K562 (cell line): ENCODE measurements around the gene IL17RC. TPM values are rescaled to one million over a fixed set of nuclear protein-coding genes. Genes with fewer than 3 reads are reported as not detected.

ENCODE experiments used
- ARID1B ChIP-seq: fragments of 450-650 bp; IDR thresholded peaks from 2 replicates; pipeline ENCODE4 v1.6.1; 2016; ENCODE audit warnings: antibody characterized with exemption, mild to moderate bottlenecking, inconsistent platforms
- CBFA2T3 ChIP-seq: fragments of 450-650 bp; IDR thresholded peaks from 2 replicates; pipeline ENCODE4 v1.6.1; 2017
- CCNT2 ChIP-seq: IDR thresholded peaks from 2 replicates; pipeline ENCODE4 v1.6.1; 2011; ENCODE audit warnings: borderline replicate concordance, low read depth, mild to moderate bottlenecking, moderate library complexity, mixed read lengths, low read length; ENCODE audit not compliant: insufficient read length; ENCODE audit errors: extremely low read depth
- DPF2 ChIP-seq: fragments of 450-650 bp; IDR thresholded peaks from 2 replicates; pipeline ENCODE4 v1.6.1; 2016
- ELK1 ChIP-seq: sonication (generic); formaldehyde crosslinking; IDR thresholded peaks from 2 replicates; pipeline ENCODE4 v1.8.1; 2022; ENCODE audit warnings: missing genetic modification reagents
- GATA2 ChIP-seq: sonication (generic); formaldehyde crosslinking; IDR thresholded peaks from 2 replicates; pipeline ENCODE4 v1.4.0; 2020; ENCODE audit warnings: mild to moderate bottlenecking, missing genetic modification reagents
- GATAD2B ChIP-seq: fragments of 450-650 bp; IDR thresholded peaks from 2 replicates; pipeline ENCODE4 v1.6.1; 2017; ENCODE audit warnings: mild to moderate bottlenecking, borderline replicate concordance
- L3MBTL2 ChIP-seq: fragments of 450-650 bp; IDR thresholded peaks from 2 replicates; pipeline ENCODE4 v1.6.1; 2016; ENCODE audit warnings: mild to moderate bottlenecking, moderate library complexity
- MAX ChIP-seq: sonication (generic); formaldehyde crosslinking; IDR thresholded peaks from 2 replicates; pipeline ENCODE4 v1.9.0; 2022; ENCODE audit warnings: mild to moderate bottlenecking, missing genetic modification reagents
- MTA2 ChIP-seq: fragments of 450-650 bp; IDR thresholded peaks from 2 replicates; pipeline ENCODE4 v1.6.1; 2016; ENCODE audit warnings: low read depth
- MTF1 ChIP-seq: fragments of 250-450 bp; sonication (Bioruptor Pico); IDR thresholded peaks from 2 replicates; pipeline ENCODE4 v1.9.0; 2021; ENCODE audit warnings: moderate library complexity, mild to moderate bottlenecking, inconsistent platforms, borderline replicate concordance
- MYC ChIP-seq, 2 experiments: fragments of 250-450 bp in 1 of 2; sonication (Bioruptor Pico) in 1 of 2; IDR thresholded peaks; 2 replicates each; pipeline versions ENCODE4 v1.5.1 to v1.6.1; 2012 to 2021; ENCODE audit warnings: low read depth in 2 of 2, borderline replicate concordance in 1 of 2, improper control_type of control experiment in 1 of 2, low read length in 1 of 2, mild to moderate bottlenecking in 1 of 2, moderate library complexity in 1 of 2
- NFIC ChIP-seq: fragments of 450-650 bp; IDR thresholded peaks from 2 replicates; pipeline ENCODE4 v1.6.1; 2017; ENCODE audit warnings: mild to moderate bottlenecking, inconsistent platforms
- NRF1 ChIP-seq, 2 experiments: fragments of 450-650 bp; IDR thresholded peaks in 1 of 2; conservative IDR thresholded peaks in 1 of 2; 2 replicates each; pipeline ENCODE4 v1.6.1; 2014; ENCODE audit warnings: mild to moderate bottlenecking in 2 of 2
- OTX1 ChIP-seq: fragments of 450-650 bp; formaldehyde crosslinking; IDR thresholded peaks from 2 replicates; pipeline ENCODE4 v1.4.0; 2022; ENCODE audit warnings: mild to moderate bottlenecking
- RBBP5 ChIP-seq: fragments of 200-600 bp; sonication (generic); IDR thresholded peaks from 2 replicates; pipeline ENCODE4 v1.6.1; 2012; ENCODE audit warnings: borderline replicate concordance, mild to moderate bottlenecking, low read length, control low read depth, inconsistent platforms; ENCODE audit not compliant: insufficient read depth, poor library complexity, severe bottlenecking
- RFX5 ChIP-seq: IDR thresholded peaks from 2 replicates; pipeline ENCODE4 v1.6.1; 2011; ENCODE audit warnings: low read depth, mild to moderate bottlenecking, improper control_type of control experiment, low read length
- SP1 ChIP-seq: sonication (generic); formaldehyde crosslinking; IDR thresholded peaks from 2 replicates; pipeline ENCODE4 v1.8.1; 2022; ENCODE audit warnings: mild to moderate bottlenecking, missing genetic modification reagents
- SREBF2 ChIP-seq: sonication (generic); formaldehyde crosslinking; IDR thresholded peaks from 2 replicates; pipeline ENCODE4 v1.4.0; 2020; ENCODE audit warnings: mild to moderate bottlenecking, missing genetic modification reagents
- STAG1 ChIP-seq: sonication (generic); formaldehyde crosslinking; IDR thresholded peaks from 2 replicates; pipeline ENCODE4 v1.5.0; 2020; ENCODE audit warnings: missing genetic modification reagents, borderline replicate concordance
- TAF1 ChIP-seq: IDR thresholded peaks from 2 replicates; pipeline ENCODE4 v1.6.1; 2011; ENCODE audit warnings: mild to moderate bottlenecking, low read length, moderate library complexity; ENCODE audit not compliant: insufficient read depth, control insufficient read depth, severe bottlenecking; ENCODE audit errors: extremely low read depth
- TEAD1 ChIP-seq, 2 experiments: fragments of 450-650 bp in 1 of 2; sonication (generic) in 1 of 2; formaldehyde crosslinking; IDR thresholded peaks; 2 replicates each; pipeline versions ENCODE4 v1.4.0 to v1.8.0; 2020 to 2022; ENCODE audit warnings: mild to moderate bottlenecking in 2 of 2, missing genetic modification reagents in 1 of 2
- TFAP4 ChIP-seq: sonication (generic); formaldehyde crosslinking; IDR thresholded peaks from 2 replicates; pipeline ENCODE4 v1.8.0; 2022; ENCODE audit warnings: missing genetic modification reagents, mild to moderate bottlenecking, moderate library complexity, borderline replicate concordance
- ZBED1 ChIP-seq: IDR thresholded peaks from 2 replicates; pipeline ENCODE4 v1.6.1; 2014
- ZEB2 ChIP-seq: fragments of 450-650 bp; IDR thresholded peaks from 2 replicates; pipeline ENCODE4 v1.6.1; 2016
- ZFX ChIP-seq: sonication (generic); formaldehyde crosslinking; IDR thresholded peaks from 2 replicates; pipeline ENCODE4 v1.8.0; 2022; ENCODE audit warnings: mild to moderate bottlenecking, missing genetic modification reagents, moderate library complexity
- ZNF143 ChIP-seq: sonication (generic); formaldehyde crosslinking; IDR thresholded peaks from 2 replicates; pipeline ENCODE4 v1.9.0; 2022; ENCODE audit warnings: mild to moderate bottlenecking, missing genetic modification reagents
- ZNF507 ChIP-seq: conservative IDR thresholded peaks from 2 replicates; pipeline ENCODE4 v1.6.1; 2017; ENCODE audit warnings: missing genetic modification characterization, missing compliant biosample characterization
- polyA plus RNA-seq, 8 experiments: library from polyadenylated mRNA; depleted of rRNA in 4 of 8; stranded (reverse) in 5 of 8; unstranded in 3 of 8; fragments of >200 nt; fragmentation: Nextera tagmentation in 2 of 8; fragmentation: Illumina TruSeq in 1 of 8; extraction: Ambion mirVana in 2 of 8; extraction: Trizol in 1 of 8; gene quantifications; 2 replicates each; pipeline versions ENCODE4 v1.2.1 to v1.2.3, GENCODE V29; 2011 to 2014; ENCODE audit warnings: inconsistent platforms in 1 of 8, missing spikeins in 1 of 8
- total RNA-seq, 7 experiments: library from RNA; depleted of rRNA in 6 of 7; stranded (reverse); fragments of >200 nt in 6 of 7; fragmentation: Illumina TruSeq in 2 of 7; extraction: Trizol in 2 of 7; gene quantifications; 2 replicates each; pipeline versions ENCODE4 v1.2.1 to v1.2.3, GENCODE V29; 2011 to 2021; ENCODE audit warnings: low replicate concordance in 1 of 7

The IL17RC gene
- total and polyA plus RNA-seq, 9 of the 15 experiments (the other 6 are each of a cell fraction or from before 2014, with no cell fraction given), result 0.15 to 11.4 (median 7.1) TPM; not detected in 1

- no peak for TF ChIP-seq MTA2
- no peak for TF ChIP-seq CCNT2
- no peak for TF ChIP-seq GATAD2B
- no peak for TF ChIP-seq TAF1
- TF ChIP-seq ZNF143, result no peak
- TF ChIP-seq ZEB2, result peak; percentile 74; the same call in 1 of the 2 replicates
- TF ChIP-seq NFIC, result peak; percentile 94
- no peak for TF ChIP-seq SREBF2
- 0 out of 2 replicates have a peak, but pooled peaks have one; percentile 26 for TF ChIP-seq L3MBTL2
- no peak for TF ChIP-seq RFX5
- peak; percentile 27; the same call in 1 of the 2 replicates for TF ChIP-seq CBFA2T3
- TF ChIP-seq ZBED1, result no peak
- TF ChIP-seq DPF2, result peak; percentile 11; the same call in 1 of the 2 replicates
- no peak for TF ChIP-seq OTX1 (CRISPR knock-in tag)
- no peak for TF ChIP-seq STAG1 (CRISPR knock-in tag)
- TF ChIP-seq ZFX, result no peak
- TF ChIP-seq MYC (IDR thresholded peaks at IDR 0.05; ENCODE audit: low read depth, low read length), result peak; percentile 61
- no peak for TF ChIP-seq MYC (CRISPR knock-in tag; IDR thresholded peaks at IDR 0.05; ENCODE audit: borderline replicate concordance, low read depth)
- no peak for TF ChIP-seq GATA2 (CRISPR knock-in tag)
- TF ChIP-seq TEAD1 (CRISPR knock-in tag; IDR thresholded peaks at IDR 0.05), result 0 out of 4 replicates have a peak, but pooled peaks of 1 of the 2 experiments have one; percentile 44
- peak; percentile 76 to 80 for TF ChIP-seq NRF1 (conservative IDR thresholded peaks at IDR 0.05 in 1 of 2, IDR thresholded peaks at IDR 0.05 in 1 of 2)
- 0 out of 2 replicates have a peak, but pooled peaks have one; percentile 17 for TF ChIP-seq ARID1B
- TF ChIP-seq MAX (CRISPR knock-in tag), result peak; percentile 56
- TF ChIP-seq MTF1 (CRISPR knock-in tag), result no peak
- TF ChIP-seq ELK1 (CRISPR knock-in tag), result no peak
- peak; percentile 37; the same call in 1 of the 2 replicates for TF ChIP-seq TFAP4 (CRISPR knock-in tag)
- no peak for TF ChIP-seq ZNF507 (tag)
- TF ChIP-seq RBBP5, result peak; percentile 41
- 0 out of 2 replicates have a peak, but pooled peaks have one; percentile 12 for TF ChIP-seq SP1 (CRISPR knock-in tag)
Measured at GRCh38 chr3:9955067-9955502, 38.2 kb downstream of the IL17RC start (continued).
